K562 (cell line): Measurements from ENCODE around the gene SMYD1. TPM values are rescaled to one million over a fixed set of nuclear protein-coding genes. Genes with fewer than 3 reads are reported as not detected.

ENCODE experiments used
- ATAC-seq: fragments of 200-7000 bp; cut with Tn5 transposase; 3 replicates; pipeline ENCODE4 v1.9.1; 2020; ENCODE audit warnings: moderate library complexity
- BruUV-seq: library from RNA; stranded (reverse); fragments of 400-500 nt; replicated peaks from 2 replicates; lab custom pipeline; 2021; lab: Mats Ljungman, UMichigan
- CTCF ChIA-PET: fragments of 300-600 bp; formaldehyde crosslinking; extraction: SDS; loops from one replicate; lab custom pipeline; 2021; ENCODE audit warnings: low intra/inter-chr PET ratio; lab: Yijun Ruan, JAX
- POLR2A ChIA-PET: fragments of 300-600, 350-650 bp; sonication (Branson Sonifier 250); formaldehyde crosslinking; extraction: SDS; loops from one replicate; lab custom pipeline; 2021; ENCODE audit warnings: antibody characterized with exemption, inconsistent platforms; lab: Yijun Ruan, JAX
- DNase-seq, 4 experiments: peaks; one replicate each; pipeline versions ENCODE4 v3.0.0 to v3.0.0-alpha.2; 2011 to 2018; ENCODE audit warnings: low spot score in 3 of 4, mixed read lengths in 3 of 4; ENCODE audit errors: extremely low read depth in 1 of 4
- FAIRE-seq: peaks from 2 replicates; lab custom pipeline; 2011; peaks lifted over from hg19 to GRCh38; lab: Jason Lieb, UNC
- H2AFZ ChIP-seq: 2 replicates; pipeline ENCODE4 v1.6.0; 2011; ENCODE audit warnings: low read depth, low read length, control low read depth, inconsistent platforms
- H3K27ac ChIP-seq: fragments of 200-600 bp; 3 replicates; pipeline ENCODE4 v1.8.0; 2011; ENCODE audit warnings: low read depth, mild to moderate bottlenecking, control low read depth, inconsistent platforms, low read length, moderate library complexity, mixed read lengths; ENCODE audit errors: extremely low read depth
- H3K27me3 ChIP-seq, 2 experiments: fragments of 300-600 bp in 1 of 2; 2 replicates in 1 of 2; 3 replicates in 1 of 2; pipeline versions ENCODE4 v1.6.0 to v1.8.0; 2011; ENCODE audit warnings: inconsistent platforms in 2 of 2, low read length in 2 of 2, mild to moderate bottlenecking in 1 of 2, mixed read lengths in 1 of 2, moderate library complexity in 1 of 2; ENCODE audit not compliant: control insufficient read depth in 2 of 2, insufficient read depth in 2 of 2
- H3K36me3 ChIP-seq: fragments of 300-600 bp; 3 replicates; pipeline ENCODE4 v1.8.0; 2011; ENCODE audit warnings: mild to moderate bottlenecking, low read length, inconsistent platforms; ENCODE audit not compliant: control insufficient read depth, insufficient read depth
- H3K4me1 ChIP-seq, 2 experiments: fragments of 200-600 bp in 1 of 2; replicated peaks in 1 of 2; 2 replicates in 1 of 2; 3 replicates in 1 of 2; pipeline versions ENCODE4 v1.5.1 to v1.8.0; 2011; ENCODE audit warnings: inconsistent platforms in 2 of 2, low read length in 2 of 2, mild to moderate bottlenecking in 1 of 2, mixed read lengths in 1 of 2, moderate library complexity in 1 of 2; ENCODE audit not compliant: control insufficient read depth in 2 of 2, insufficient read depth in 2 of 2
- H3K4me2 ChIP-seq: 2 replicates; pipeline ENCODE4 v1.6.1; 2011; ENCODE audit warnings: low read length, control low read depth, inconsistent platforms, mixed read lengths; ENCODE audit not compliant: insufficient read depth
- H3K4me3 ChIP-seq: fragments of 200-600 bp; sonication (generic), shearing (Covaris generic); 2 replicates; pipeline ENCODE4 v1.5.1; 2016; ENCODE audit warnings: control low read depth, inconsistent platforms
- H3K79me2 ChIP-seq: fragments of 200-600 bp; 3 replicates; pipeline ENCODE4 v1.8.0; 2011; ENCODE audit warnings: low read length, inconsistent platforms; ENCODE audit not compliant: control insufficient read depth, insufficient read depth
- H3K9ac ChIP-seq, 2 experiments: 2 replicates each; pipeline versions ENCODE4 v1.6.0 to v1.6.1; 2011; ENCODE audit warnings: low read depth in 2 of 2, low read length in 2 of 2, control low read depth in 1 of 2, inconsistent platforms in 1 of 2, mild to moderate bottlenecking in 1 of 2, mixed read lengths in 1 of 2; ENCODE audit not compliant: insufficient read depth in 1 of 2
- H3K9me1 ChIP-seq: one replicate; pipeline ENCODE4 v1.6.0; 2011; ENCODE audit warnings: inconsistent platforms, mild to moderate bottlenecking, low read length, moderate library complexity; ENCODE audit not compliant: control insufficient read depth, insufficient read depth
- H3K9me3 ChIP-seq: replicated peaks from 2 replicates; pipeline ENCODE4 v1.5.1; 2011; ENCODE audit warnings: low read depth, low read length, inconsistent platforms; ENCODE audit not compliant: control insufficient read depth, insufficient read depth
- H4K20me1 ChIP-seq: replicated peaks from 2 replicates; pipeline ENCODE4 v1.6.1; 2011; ENCODE audit warnings: low read length, inconsistent platforms, mixed read lengths; ENCODE audit not compliant: control insufficient read depth, insufficient read depth
- NR1H2 ChIP-seq: sonication (generic); formaldehyde crosslinking; IDR thresholded peaks from 2 replicates; pipeline ENCODE4 v1.4.0; 2020; ENCODE audit warnings: mild to moderate bottlenecking, missing genetic modification reagents
- SAFB ChIP-seq: fragments of 200-400 bp; formaldehyde crosslinking; IDR thresholded peaks from 2 replicates; pipeline ENCODE4 v1.6.1; 2017; ENCODE audit warnings: low read depth, low read length, borderline replicate concordance
- ZBTB33 ChIP-seq: sonication (generic); formaldehyde crosslinking; IDR thresholded peaks from 2 replicates; pipeline ENCODE4 v1.8.1; 2023; ENCODE audit warnings: mild to moderate bottlenecking, missing genetic modification reagents
- WGBS: fragments of 100-300 bp; shearing (Covaris generic); methylation state at CpG from one replicate; pipeline ENCODE4 v1.1.6; 2016; ENCODE audit warnings: low coverage, mixed read lengths; ENCODE audit not compliant: insufficient coverage; ENCODE audit errors: missing lambda C conversion rate; 5-methylcytosine and 5-hydroxymethylcytosine counted together
- in situ Hi-C: fragments of 300-500 bp; cut with MboI; formaldehyde crosslinking; loops from 4 replicates; pipeline ENCODE4 v1.15.0; 2018; ENCODE audit warnings: inconsistent platforms, mixed read lengths
- intact Hi-C: fragments of 100-400 bp; cut with micrococcal nuclease; formaldehyde crosslinking; loops from 2 replicates; pipeline ENCODE4 v1.14.2; 2022
- polyA plus RNA-seq, 8 experiments: library from polyadenylated mRNA; depleted of rRNA in 4 of 8; stranded (reverse) in 5 of 8; unstranded in 3 of 8; fragments of >200 nt; fragmentation: Nextera tagmentation in 2 of 8; fragmentation: Illumina TruSeq in 1 of 8; extraction: Ambion mirVana in 2 of 8; extraction: Trizol in 1 of 8; gene quantifications; 2 replicates each; pipeline versions ENCODE4 v1.2.1 to v1.2.3, GENCODE V29; 2011 to 2014; ENCODE audit warnings: inconsistent platforms in 1 of 8, missing spikeins in 1 of 8
- total RNA-seq, 7 experiments: library from RNA; depleted of rRNA in 6 of 7; stranded (reverse); fragments of >200 nt in 6 of 7; fragmentation: Illumina TruSeq in 2 of 7; extraction: Trizol in 2 of 7; gene quantifications; 2 replicates each; pipeline versions ENCODE4 v1.2.1 to v1.2.3, GENCODE V29; 2011 to 2021; ENCODE audit warnings: low replicate concordance in 1 of 7

Gene SMYD1
- total and polyA plus RNA-seq, 9 of the 15 experiments (the other 6 are each of a cell fraction or from before 2014, with no cell fraction given) = not detected

GRCh38 chr2:88125344-88125923, 57.8 kb downstream of the SMYD1 start:
- H3K36me3 ChIP-seq = no peaks in the 10 kb centered on the region
- H3K27ac ChIP-seq = no peak overlapping the region
- BruUV-seq = no TSS peak
- intact Hi-C loops (no loop called here), in situ Hi-C loops (no loop called here)
- FAIRE-seq = no peak
- no peak for ATAC-seq
- peaks cover 2% of the 10 kb centered on the region; the same call in 1 of the 2 replicates for H4K20me1 ChIP-seq
- H3K27me3 ChIP-seq = peaks cover 37 to 68% of the 10 kb centered on the region in 2 experiments
- peaks cover 2% of the 10 kb centered on the region for H3K9me1 ChIP-seq
- H3K4me3 ChIP-seq = no peak overlapping the region
- POLR2A ChIA-PET = interaction anchor here (1.1 to 1.5 kb wide), 2 partner anchors 9 to 109 kb away, joined by 3 to 6 read pairs; partner anchors contain the start of gene RNU2-63P
- H3K4me2 ChIP-seq = no peak overlapping the region
- no peaks in the 10 kb centered on the region for H3K9me3 ChIP-seq
- no peak overlapping the region for H2AFZ ChIP-seq
- 0% methylated on average over 3 of the region's 3 CpGs for WGBS
- no peak overlapping the region for H3K9ac ChIP-seq
- no peaks in the 10 kb centered on the region for H3K4me1 ChIP-seq
- CTCF ChIA-PET = no interaction called here
- no peaks in the 10 kb centered on the region for H3K79me2 ChIP-seq
- TF ChIP-seq NR1H2 (no peak), SAFB (no peak), ZBTB33 (CRISPR knock-in tag) (no peak)
- no peak for DNase-seq
